22Rv1 (cell line): ENCODE results near the gene RIT2.

Experiments used
- ZFX ChIP-seq: fragments of 450-650 bp; IDR thresholded peaks from 2 replicates; pipeline ENCODE4 v1.6.1; 2017; ENCODE audit warnings: antibody characterized with exemption, borderline replicate concordance
- TF ChIP-seq, protein P1 (sequence below): fragments of 450-650 bp; IDR thresholded peaks from 2 replicates; pipeline ENCODE4 v1.5.1; 2017; ENCODE audit warnings: mild to moderate bottlenecking

DNA sequence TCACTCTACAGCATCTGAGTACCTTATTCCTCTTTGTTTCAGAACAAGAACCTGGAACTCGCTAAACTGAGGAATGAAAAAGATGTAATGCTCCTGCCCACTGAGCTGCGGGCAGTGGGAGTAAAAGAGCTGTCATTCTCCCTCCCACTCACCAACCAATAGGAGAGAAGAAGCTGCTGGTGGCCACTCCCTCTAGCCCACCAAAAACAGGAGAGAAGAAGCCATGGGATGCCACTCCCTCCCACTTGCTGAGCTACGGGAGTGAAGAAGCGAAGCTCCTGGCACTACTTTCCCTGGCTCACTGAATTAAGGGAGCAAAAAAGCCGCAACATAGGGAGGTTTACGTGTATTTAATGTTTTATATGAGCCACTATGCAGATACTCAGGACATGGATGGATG lies 53.7 kb downstream of the RIT2 start:
- TF ChIP-seq, protein P1, sequence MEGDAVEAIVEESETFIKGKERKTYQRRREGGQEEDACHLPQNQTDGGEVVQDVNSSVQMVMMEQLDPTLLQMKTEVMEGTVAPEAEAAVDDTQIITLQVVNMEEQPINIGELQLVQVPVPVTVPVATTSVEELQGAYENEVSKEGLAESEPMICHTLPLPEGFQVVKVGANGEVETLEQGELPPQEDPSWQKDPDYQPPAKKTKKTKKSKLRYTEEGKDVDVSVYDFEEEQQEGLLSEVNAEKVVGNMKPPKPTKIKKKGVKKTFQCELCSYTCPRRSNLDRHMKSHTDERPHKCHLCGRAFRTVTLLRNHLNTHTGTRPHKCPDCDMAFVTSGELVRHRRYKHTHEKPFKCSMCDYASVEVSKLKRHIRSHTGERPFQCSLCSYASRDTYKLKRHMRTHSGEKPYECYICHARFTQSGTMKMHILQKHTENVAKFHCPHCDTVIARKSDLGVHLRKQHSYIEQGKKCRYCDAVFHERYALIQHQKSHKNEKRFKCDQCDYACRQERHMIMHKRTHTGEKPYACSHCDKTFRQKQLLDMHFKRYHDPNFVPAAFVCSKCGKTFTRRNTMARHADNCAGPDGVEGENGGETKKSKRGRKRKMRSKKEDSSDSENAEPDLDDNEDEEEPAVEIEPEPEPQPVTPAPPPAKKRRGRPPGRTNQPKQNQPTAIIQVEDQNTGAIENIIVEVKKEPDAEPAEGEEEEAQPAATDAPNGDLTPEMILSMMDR, result no peak
- TF ChIP-seq ZFX, result no peak
